K562 (cell line): Measurements from ENCODE around the gene WDFY2. TPM values are rescaled to one million over a fixed set of nuclear protein-coding genes. Genes with fewer than 3 reads are reported as not detected.

Experiments
- FOS ChIP-seq: IDR thresholded peaks from 3 replicates; pipeline ENCODE4 v1.6.1; 2011; ENCODE audit not compliant: insufficient read length; ENCODE audit errors: extremely low read depth
- GATAD2B ChIP-seq: fragments of 450-650 bp; IDR thresholded peaks from 2 replicates; pipeline ENCODE4 v1.6.1; 2017; ENCODE audit warnings: mild to moderate bottlenecking, borderline replicate concordance
- KAT8 ChIP-seq: fragments of 450-650 bp; IDR thresholded peaks from 2 replicates; pipeline ENCODE4 v1.6.1; 2016; ENCODE audit warnings: low read depth, mild to moderate bottlenecking
- PYGO2 ChIP-seq: fragments of 450-650 bp; IDR thresholded peaks from 2 replicates; pipeline ENCODE4 v1.6.1; 2016; ENCODE audit warnings: mild to moderate bottlenecking, missing genetic modification characterization, moderate library complexity, missing compliant biosample characterization
- TEAD2 ChIP-seq: fragments of 450-650 bp; IDR thresholded peaks from 2 replicates; pipeline ENCODE4 v1.6.1; 2016; ENCODE audit warnings: missing genetic modification characterization, control low read depth, missing compliant biosample characterization
- TEAD4 ChIP-seq, 2 experiments: sonication (generic) in 1 of 2; formaldehyde crosslinking in 1 of 2; IDR thresholded peaks; 2 replicates each; pipeline versions ENCODE4 v1.6.1 to v1.8.0; 2012 to 2022; ENCODE audit warnings: borderline replicate concordance in 1 of 2, inconsistent platforms in 1 of 2, low read length in 1 of 2, mild to moderate bottlenecking in 1 of 2, missing genetic modification reagents in 1 of 2
- polyA plus RNA-seq, 8 experiments: library from polyadenylated mRNA; depleted of rRNA in 4 of 8; stranded (reverse) in 5 of 8; unstranded in 3 of 8; fragments of >200 nt; fragmentation: Nextera tagmentation in 2 of 8; fragmentation: Illumina TruSeq in 1 of 8; extraction: Ambion mirVana in 2 of 8; extraction: Trizol in 1 of 8; gene quantifications; 2 replicates each; pipeline versions ENCODE4 v1.2.1 to v1.2.3, GENCODE V29; 2011 to 2014; ENCODE audit warnings: inconsistent platforms in 1 of 8, missing spikeins in 1 of 8
- total RNA-seq, 7 experiments: library from RNA; depleted of rRNA in 6 of 7; stranded (reverse); fragments of >200 nt in 6 of 7; fragmentation: Illumina TruSeq in 2 of 7; extraction: Trizol in 2 of 7; gene quantifications; 2 replicates each; pipeline versions ENCODE4 v1.2.1 to v1.2.3, GENCODE V29; 2011 to 2021; ENCODE audit warnings: low replicate concordance in 1 of 7
- TF ChIP-seq, protein P1 (sequence below): fragments of 250-450 bp; sonication (Bioruptor Pico); IDR thresholded peaks from 2 replicates; pipeline ENCODE4 v1.8.0; 2021; ENCODE audit warnings: moderate library complexity, mild to moderate bottlenecking, inconsistent platforms
- TF ChIP-seq, protein P2 (sequence below): fragments of 450-650 bp; IDR thresholded peaks from 2 replicates; pipeline ENCODE4 v1.6.1; 2016; ENCODE audit warnings: low read depth, mild to moderate bottlenecking, moderate library complexity
- TF ChIP-seq, protein P3 (sequence below): fragments of 250-450 bp; sonication (Bioruptor Pico); IDR thresholded peaks from 2 replicates; pipeline ENCODE4 v1.8.0; 2021; ENCODE audit warnings: mild to moderate bottlenecking, moderate library complexity

WDFY2 gene
- total and polyA plus RNA-seq, 9 of the 15 experiments (the other 6 are each of a cell fraction or from before 2014, with no cell fraction given): 0.66 to 6.4 (median 4.4) TPM

DNA sequence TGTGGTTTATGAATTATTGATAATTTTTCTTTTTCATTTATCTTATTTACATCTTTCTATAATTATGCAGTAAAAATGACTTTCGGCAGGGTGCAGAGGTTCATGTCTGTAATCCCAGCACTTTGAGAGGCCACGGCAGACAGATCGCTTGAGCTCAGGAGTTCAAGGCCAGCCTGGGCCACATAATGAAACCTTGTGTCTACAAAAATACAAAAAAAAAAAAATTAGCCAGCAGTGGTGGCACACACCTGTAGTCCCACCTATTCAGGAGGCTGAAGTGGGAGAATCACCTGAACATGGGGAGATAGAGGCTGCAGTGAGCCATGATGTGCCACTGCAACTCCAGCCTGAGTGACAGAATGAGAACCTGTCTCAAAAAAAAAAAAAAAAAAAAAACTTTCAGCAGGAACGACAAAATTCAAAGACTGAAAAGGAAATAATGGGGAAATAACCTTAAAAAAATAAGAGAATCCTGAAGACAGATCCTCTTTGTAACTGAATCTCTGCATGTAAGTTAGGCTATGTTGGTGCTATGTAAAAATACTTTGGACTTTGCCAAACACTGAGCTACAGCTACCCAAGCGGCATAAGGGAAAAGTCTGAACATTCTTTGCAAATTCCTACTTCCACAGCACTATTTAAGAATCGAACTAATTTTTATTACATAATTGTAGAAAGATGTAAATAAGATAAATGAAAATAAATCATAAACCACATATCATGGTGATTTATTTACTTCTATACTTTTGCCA, 36.7 kb upstream of the WDFY2 start (continued):
- TF ChIP-seq, protein P1, sequence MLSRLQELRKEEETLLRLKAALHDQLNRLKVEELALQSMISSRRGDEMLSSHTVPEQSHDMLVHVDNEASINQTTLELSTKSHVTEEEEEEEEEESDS: no peak
- TF ChIP-seq TEAD4 (IDR thresholded peaks at IDR 0.05; ENCODE audit: low read length) (no peak), TEAD4 (CRISPR knock-in tag; IDR thresholded peaks at IDR 0.05; ENCODE audit: borderline replicate concordance) (no peak), KAT8 (no peak), FOS (no peak), GATAD2B (no peak), PYGO2 (tag) (no peak), TEAD2 (no peak)
- TF ChIP-seq, protein P2, sequence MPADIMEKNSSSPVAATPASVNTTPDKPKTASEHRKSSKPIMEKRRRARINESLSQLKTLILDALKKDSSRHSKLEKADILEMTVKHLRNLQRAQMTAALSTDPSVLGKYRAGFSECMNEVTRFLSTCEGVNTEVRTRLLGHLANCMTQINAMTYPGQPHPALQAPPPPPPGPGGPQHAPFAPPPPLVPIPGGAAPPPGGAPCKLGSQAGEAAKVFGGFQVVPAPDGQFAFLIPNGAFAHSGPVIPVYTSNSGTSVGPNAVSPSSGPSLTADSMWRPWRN: no peak
- TF ChIP-seq, protein P3, sequence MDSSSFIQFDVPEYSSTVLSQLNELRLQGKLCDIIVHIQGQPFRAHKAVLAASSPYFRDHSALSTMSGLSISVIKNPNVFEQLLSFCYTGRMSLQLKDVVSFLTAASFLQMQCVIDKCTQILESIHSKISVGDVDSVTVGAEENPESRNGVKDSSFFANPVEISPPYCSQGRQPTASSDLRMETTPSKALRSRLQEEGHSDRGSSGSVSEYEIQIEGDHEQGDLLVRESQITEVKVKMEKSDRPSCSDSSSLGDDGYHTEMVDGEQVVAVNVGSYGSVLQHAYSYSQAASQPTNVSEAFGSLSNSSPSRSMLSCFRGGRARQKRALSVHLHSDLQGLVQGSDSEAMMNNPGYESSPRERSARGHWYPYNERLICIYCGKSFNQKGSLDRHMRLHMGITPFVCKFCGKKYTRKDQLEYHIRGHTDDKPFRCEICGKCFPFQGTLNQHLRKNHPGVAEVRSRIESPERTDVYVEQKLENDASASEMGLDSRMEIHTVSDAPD (CRISPR knock-in tag): no peak
- TF ChIP-seq, all 486 proteins: peak for 0
